Skin epidermis (tissue), 12 donors: ENCODE results near the gene SMIM5.
"Not testable (repeated sequence)": the region's sequence is repeated elsewhere in the genome, so short reads cannot be mapped to it uniquely, and the experiment has no call there.

Source experiments
- H3K27ac ChIP-seq, 21 experiments: fragments of 200-600 bp; sonication (generic) in 11 of 21; one replicate each; pipeline ENCODE4 v1.5.0; 2020; ENCODE audit warnings: mild to moderate bottlenecking in 3 of 21, inconsistent platforms in 2 of 21, moderate library complexity in 2 of 21
- H3K4me3 ChIP-seq, 7 experiments: fragments of 200-600 bp; sonication (generic) in 2 of 7; one replicate each; pipeline ENCODE4 v1.5.0; 2020; ENCODE audit warnings: inconsistent platforms in 2 of 7, mild to moderate bottlenecking in 2 of 7, moderate library complexity in 1 of 7

SMIM5 gene

DNA sequence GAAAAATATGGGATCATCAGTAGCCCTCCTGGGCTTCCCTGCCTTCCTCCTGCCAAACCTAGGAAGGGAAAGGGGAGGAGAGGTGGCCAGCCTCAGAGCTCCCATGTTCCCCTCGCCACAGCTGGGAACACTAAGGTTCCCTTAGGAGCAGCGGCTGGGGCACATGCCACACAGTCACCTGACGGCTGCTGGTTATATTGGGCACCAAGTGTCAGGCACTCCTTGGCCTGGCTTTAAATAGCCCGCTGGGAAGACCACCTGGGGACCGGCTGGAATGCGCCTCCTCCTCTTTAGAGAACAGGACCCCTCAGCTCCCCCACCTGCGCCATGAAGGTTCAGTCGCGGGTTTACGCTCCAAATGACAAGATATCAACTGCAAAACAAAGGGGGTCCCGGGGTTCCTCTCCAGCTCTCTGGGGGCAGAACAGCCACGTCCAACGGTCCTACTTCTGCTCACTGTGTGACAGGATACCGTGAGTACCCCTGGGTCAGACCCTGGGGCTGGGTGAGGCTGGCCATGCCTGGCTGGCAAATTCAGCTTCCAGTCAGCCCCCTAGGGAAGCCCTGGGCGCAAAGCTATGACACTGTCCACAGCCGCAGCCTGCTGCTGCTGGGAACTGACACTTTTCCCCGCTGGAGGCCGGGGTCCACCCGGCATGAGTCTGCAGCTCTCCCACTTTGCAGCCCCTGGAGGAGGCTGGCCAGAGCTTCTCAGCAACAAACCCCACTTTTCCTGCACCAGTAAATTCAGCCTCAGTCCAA, 3.3 kb downstream of the SMIM5 start:
- no peak overlapping the region for H3K4me3 ChIP-seq
- H3K27ac ChIP-seq, result no peak overlapping the region

DNA sequence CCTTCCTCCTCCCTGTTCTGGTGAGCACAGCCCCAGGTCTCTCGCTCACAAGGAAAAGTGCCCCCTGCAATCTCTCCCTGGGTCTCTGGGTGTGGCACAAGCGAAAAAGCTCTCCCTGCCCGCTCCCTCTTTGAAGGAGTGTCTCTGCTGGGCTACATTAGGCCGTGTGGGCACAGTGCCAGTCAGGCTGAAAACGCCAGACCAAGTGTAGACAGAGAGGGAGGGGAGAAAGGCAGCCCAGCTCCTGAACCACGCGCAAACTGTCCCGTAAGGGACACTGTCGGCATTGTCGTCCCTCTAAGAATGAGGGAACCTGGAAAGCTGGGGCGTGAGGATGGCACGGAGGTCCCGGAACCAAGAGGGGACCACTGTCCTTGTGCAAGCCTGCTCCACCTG, 3.9 kb downstream of the SMIM5 start:
- no peak overlapping the region for H3K4me3 ChIP-seq
- H3K27ac ChIP-seq, result no peak overlapping the region

DNA sequence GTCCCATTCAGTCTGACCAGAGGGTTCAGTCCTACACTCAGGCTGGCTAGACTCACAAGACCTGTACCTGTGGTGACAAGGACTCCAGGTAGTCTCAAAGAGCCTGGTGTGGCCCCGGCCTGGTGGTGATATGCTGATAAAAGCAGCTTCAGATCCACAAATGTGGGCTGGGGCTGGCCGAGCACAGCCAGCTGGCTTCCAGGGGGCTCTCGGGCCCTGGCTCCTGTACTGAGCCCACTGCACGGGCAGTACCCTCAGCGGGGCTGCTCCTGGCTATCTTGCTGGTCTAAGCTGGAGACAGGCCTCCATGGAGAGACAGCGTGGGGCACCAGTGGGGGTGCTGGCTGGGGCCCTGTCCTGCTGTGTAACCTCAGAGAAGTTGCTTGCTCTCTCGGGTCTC, 4.3 kb downstream of the SMIM5 start:
- Histone ChIP-seq H3K27ac (no peak overlapping the region), H3K4me3 (no peak overlapping the region)

DNA sequence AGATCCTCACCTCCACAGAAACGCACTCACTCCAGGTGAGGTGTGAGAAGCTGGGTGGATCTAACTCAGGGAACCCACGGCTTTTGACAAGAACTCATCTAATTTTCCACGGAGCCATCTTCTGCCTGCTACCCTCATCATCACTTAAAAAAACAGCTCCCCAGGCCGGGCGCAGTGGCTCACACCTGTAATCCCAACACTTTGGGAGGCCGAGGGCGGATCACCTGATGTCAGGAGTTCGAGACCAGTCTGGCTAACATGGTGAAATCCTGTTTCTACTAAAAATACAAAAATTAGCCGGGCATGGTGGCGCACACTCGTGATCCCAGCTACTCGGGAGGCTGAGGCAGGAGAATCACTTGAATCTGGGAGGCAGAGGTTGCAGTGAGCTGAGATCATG, 4.8 kb downstream of the SMIM5 start:
- H3K4me3 ChIP-seq, H3K27ac ChIP-seq: not testable (repeated sequence)

DNA sequence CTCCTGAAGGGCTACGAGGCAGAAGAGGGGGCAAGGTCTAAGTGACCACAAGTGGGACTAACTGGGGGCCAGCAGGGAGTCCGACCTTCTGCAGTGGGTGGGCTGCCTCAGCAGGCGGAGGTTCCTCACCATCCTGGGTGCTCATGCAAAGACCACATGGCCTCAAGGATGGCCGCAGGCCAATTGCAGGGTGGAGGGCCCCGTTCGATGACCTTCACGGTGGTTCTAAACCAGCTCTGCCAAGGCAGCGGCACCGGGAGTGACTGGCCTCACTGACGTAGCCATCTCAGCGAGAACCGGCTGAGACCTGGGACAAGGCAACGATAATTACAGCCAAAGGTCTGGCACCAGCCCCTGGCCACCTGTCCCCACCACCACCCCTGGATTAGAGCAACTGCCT, 5.7 kb downstream of the SMIM5 start:
- Histone ChIP-seq H3K27ac (peak overlapping the region in 10 of 21 experiments; percentile 25 to 80 (median 63)), H3K4me3 (no peak overlapping the region)

DNA sequence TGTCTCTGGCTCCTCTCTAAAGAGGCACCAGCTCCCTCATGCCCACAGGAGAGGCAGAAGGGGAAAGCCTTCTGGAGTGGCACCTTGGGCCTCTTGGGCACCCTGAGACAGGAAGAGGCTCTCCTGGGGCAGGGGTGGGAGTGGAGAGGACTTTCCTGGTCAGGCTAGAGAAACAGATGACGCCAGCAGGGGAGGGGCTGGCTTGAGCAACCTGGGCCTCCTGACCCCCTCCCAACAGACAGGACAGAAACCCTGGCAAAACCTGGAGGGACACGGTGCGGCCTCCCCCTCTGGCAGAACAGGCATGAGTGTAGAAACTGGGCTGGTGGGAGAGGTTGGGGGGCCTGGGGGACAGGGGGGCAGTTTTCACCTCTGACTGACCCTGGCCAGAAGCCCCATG, 6.1 kb downstream of the SMIM5 start:
- H3K4me3 ChIP-seq, result no peak overlapping the region
- H3K27ac ChIP-seq, result peak overlapping the region in 14 of 21 experiments; percentile 25 to 80 (median 63)

DNA sequence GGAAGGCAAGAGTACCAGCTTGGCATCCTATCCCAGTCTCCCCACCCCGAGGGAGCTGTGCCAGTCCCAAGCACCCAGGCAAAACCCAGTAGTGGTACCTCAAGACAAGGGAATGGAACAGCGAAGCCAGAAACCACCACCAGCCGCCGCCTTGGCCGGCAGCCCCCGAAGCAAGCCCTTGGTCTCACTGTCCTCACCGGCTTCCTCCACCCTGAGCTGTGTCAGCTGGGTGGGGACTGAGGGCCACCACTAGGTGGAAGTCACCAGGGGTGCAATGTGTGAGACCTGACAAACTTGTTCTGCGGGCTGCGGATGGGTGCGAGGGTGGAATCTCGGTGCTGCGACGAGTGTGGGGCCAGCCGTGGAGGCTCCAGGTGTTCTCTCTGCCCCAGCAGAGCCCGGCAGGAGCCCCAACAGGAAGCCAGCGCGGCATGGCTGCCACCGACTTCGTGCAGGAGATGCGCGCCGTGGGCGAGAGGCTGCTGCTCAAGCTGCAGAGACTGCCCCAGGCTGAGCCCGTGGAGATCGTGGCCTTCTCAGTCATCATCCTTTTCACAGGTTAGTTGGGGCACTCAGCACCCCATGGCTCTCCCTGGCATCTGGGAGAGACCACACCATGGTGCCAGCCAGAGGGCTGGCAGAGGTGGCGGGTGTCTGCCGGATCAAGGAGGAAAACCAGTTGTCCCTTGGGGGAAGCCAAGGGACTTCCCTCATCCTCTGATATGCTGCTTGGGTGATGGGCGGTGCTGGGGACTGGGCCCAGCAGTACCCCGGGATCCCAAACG, 6.7 kb downstream of the SMIM5 start:
- Histone ChIP-seq H3K27ac (peak overlapping the region in 17 of 21 experiments; percentile 14 to 80 (median 66)), H3K4me3 (peak overlapping the region in 3 of 7 experiments; percentile 12 to 20 (median 15))

DNA sequence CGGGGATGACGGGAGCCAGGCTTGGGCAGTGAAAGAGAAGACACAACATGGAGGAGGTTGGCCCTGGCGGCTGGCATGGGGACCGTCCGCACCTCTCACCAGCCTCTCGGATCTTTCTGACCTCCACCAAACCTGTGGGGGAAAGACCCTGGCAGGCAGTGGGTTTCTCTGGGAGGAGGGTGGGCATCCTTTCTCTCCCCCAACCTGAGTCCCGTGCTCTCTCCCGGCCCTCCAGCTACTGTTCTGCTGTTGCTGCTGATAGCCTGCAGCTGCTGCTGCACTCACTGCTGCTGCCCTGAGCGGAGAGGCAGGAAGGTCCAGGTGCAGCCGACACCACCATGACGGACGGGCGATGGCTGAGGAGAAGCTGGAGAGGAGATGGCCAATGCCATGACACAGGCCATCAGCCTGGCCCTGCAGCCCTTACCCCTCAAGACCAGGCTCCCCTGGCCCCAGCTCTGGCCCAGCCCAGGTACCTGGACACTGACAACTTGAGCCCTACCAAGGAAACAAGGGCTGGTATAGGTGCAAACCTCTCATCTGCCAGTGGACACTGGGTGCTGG, 7.4 kb downstream of the SMIM5 start:
- peak overlapping the region in 14 of 21 experiments; percentile 37 to 80 (median 66) for H3K27ac ChIP-seq

DNA sequence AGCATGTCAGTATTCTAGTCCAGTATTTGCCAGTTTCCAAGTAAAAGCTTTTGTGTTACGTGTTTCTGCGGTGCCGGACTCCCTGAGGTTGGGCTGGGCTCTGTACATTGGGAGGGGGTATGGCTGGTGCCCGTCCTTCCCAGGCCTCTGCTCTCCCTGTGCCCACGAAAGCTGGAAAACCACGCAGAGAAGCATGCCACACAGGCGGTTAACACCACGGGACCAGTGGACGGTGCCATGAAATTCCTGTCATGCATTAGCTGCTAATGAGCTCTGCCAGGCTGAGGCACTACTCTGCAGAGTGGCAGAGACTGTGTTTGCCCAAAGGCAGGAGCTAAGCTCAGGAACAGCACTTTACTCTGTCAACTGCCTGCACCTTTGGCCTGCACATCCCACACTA, 8.1 kb downstream of the SMIM5 start:
- H3K27ac ChIP-seq, result peak overlapping the region in 3 of 21 experiments; percentile 39 to 77 (median 71)
- H3K4me3 ChIP-seq, result no peak overlapping the region

More for the DNA sequence above, 7.4 kb downstream of the SMIM5 start:
- peak overlapping the region in 3 of 7 experiments; percentile 12 to 20 (median 15) for H3K4me3 ChIP-seq

DNA sequence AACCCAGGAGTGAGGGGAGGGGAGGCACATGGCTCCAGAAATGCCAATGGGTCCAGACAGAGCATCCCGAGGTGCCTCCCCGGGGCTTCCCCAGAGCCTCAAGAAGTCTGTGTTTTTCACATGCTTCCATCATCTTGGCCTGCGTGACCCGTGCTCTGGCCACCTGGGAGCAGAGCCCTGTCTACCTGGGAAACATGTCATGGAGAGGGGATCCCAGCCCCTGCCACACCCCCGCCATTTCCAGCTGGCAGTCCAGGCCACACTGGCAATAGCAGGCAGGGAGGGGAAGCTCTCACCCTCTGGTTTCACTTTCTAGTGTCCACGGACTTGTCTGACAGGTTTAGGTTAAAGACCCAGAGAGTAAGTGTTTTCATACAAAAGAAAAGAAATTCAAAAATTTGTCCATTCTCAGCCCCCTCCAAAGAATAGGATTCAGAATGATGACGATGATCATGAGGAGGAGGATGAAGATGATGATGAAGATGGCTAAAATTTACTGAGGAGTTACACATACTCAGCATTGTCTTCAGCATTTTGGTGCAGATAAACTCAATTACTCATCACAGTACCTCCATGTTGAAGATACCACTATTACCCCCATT, 9.0 kb downstream of the SMIM5 start:
- H3K4me3 ChIP-seq, result no peak overlapping the region
- peak overlapping the region in 9 of 21 experiments; percentile 31 to 81 (median 45) for H3K27ac ChIP-seq

DNA sequence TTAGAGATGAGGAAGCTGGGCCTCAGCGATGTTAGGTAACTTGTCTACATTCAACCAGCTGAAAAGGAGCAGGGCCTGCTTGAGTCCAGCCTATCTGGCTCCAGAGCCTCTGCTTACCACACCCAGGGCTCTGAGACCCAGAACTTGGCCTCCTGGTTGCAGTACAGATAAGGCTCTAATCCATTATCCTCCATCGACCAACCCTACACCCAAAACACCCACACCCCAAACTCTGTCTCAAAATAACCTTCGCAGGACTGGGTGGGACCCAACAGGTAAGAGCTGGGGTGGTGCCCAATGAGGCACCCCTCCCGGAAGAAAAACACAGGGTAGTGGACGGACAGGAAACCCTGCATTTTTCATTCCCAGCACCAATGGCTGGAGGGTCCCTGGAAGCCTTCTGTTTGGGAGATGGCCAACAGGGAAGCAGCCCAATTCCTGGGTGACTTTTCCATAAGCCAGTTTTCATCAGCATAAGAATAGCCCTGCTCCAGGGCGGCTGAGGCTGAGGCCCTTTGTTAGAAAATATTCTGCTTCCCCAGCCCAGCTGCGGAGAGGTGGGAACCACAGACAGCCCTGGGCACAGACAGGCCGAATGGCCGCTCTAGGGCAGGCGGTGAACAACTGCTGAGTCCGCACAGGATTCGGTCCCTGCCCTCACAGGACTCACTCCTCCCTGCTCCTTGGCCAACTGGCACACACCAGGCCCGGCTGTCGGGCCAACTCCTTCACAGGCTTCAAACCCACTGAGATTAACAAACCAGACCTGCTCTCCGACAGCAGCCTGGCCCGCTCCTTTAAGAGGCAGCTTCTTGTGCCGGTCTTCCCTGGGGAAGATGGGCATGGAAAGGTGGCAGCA, 9.8 kb downstream of the SMIM5 start:
- peak overlapping the region in 15 of 21 experiments; percentile 28 to 82 (median 45) for H3K27ac ChIP-seq
- no peak overlapping the region for H3K4me3 ChIP-seq

DNA sequence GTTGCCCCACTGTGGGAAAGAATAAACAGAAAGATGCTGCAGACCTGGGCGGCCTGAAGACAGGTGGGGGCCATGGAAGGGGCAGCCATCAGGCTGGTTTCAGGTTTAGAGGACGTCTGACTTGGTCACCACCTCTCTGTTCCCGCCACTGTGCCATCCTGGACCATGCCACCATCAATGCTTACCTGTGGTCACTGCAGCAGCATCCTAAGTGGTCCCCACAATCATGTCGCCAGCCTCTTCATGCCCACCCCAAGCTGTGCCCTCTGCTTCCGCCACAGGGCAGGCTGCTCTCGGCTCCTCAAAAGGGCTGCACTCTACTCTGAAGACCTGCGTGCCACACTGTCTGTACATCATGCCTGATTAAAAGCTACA, 10.4 kb downstream of the SMIM5 start:
- peak overlapping the region in 16 of 21 experiments; percentile 4 to 82 (median 46) for H3K27ac ChIP-seq

DNA sequence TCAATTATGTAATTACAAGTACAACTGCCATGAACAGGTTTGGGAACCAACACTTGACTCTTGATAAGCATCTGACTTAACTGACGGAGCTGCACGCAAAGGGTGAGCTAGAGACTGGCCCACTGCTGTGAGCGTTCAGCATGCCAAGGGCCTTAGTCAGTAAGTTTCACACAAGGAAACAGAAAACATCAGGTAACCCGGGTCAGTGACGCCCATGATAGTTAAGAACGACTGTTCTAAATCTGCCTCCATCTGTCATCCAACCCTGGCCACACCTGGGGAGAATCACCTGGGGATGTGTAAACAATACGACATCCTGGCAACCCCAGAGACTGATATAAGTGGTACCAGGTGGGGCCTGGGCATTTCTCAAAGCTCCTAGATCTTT, 12.3 kb downstream of the SMIM5 start:
- H3K27ac ChIP-seq, result peak overlapping the region in 19 of 21 experiments; percentile 7 to 84 (median 67)
- no peak overlapping the region for H3K4me3 ChIP-seq

More for the DNA sequence above, 10.4 kb downstream of the SMIM5 start:
- H3K4me3 ChIP-seq, result no peak overlapping the region

DNA sequence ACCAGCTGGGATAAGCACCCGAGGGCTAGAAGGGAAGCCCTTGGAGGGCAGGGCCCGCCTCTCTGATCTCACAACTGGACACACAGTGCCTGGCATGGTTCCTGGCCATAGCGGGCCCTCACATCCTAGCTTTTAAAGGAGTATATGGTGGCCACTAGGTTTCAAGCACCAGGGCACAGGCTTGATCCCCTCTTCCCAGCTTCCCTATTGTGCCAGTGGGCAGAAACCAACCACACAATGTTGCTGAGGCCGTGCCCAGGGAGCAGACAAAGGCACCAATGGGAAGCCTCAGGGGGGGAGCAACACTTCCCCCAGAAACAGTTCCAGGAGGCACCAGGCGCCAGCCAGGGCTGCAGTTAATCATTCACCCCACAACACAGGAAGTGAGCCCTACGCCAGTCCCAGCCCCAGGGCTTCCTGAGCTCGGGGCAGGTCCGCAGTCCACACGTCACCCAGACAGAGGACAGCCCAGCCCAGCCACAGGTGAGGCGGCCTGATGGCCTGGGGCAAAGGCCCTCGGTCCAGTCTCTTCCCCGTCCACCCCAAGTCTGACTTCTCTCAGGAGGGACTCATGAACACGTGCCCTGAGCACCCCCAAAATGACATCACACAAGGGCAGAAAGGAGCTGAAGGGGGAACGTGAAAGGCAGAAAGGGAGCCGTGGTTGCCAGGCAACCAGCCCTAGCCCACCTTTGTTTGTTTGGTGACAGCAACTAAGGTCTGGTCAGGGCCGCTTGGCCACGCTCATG, 12.8 kb downstream of the SMIM5 start:
- H3K4me3 ChIP-seq, result no peak overlapping the region

DNA sequence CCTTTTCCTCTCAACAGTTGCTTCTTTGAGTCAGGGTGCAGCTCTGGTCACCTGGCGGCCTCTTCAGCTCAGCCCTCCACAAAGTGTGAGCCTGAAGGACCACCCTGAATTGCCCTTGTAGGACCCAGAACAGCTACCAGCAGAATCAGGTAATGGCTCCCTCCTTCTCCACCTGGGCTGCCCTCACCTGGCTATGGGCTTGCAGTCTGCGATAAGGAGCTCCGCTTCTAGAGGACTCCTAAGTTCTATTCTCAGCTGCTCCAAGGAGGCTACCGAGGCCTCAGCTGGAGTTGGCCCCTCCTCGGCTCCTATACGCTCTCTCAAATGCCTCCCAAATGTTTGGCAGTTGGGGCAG, 13.4 kb downstream of the SMIM5 start:
- H3K27ac ChIP-seq, result peak overlapping the region in 15 of 21 experiments; percentile 7 to 84 (median 69)

More for the DNA sequence above, 12.8 kb downstream of the SMIM5 start:
- peak overlapping the region in 19 of 21 experiments; percentile 7 to 84 (median 67) for H3K27ac ChIP-seq

DNA sequence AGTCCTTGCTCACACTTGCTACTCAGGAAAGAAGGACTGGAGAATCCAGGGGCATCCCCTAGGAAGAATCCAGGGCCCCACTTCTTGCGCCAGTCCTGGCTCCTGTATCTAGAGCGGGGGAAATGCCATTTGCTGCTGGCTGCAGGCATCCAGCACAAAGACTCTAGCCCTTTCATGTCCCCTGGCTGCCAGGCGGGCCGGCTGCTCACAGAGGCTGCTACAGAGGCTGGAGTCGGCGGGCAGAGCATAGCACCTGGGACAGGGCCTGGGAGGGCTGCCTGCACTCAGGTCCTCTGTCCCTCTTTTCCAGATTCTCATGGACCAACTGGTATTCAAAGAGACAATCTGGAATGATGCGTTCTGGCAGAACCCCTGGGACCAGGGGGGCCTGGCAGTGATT, 13.8 kb downstream of the SMIM5 start:
- peak overlapping the region in 3 of 21 experiments; percentile 44 to 84 (median 62) for H3K27ac ChIP-seq
- H3K4me3 ChIP-seq, result no peak overlapping the region

More for the DNA sequence above, 13.4 kb downstream of the SMIM5 start:
- no peak overlapping the region for H3K4me3 ChIP-seq

DNA sequence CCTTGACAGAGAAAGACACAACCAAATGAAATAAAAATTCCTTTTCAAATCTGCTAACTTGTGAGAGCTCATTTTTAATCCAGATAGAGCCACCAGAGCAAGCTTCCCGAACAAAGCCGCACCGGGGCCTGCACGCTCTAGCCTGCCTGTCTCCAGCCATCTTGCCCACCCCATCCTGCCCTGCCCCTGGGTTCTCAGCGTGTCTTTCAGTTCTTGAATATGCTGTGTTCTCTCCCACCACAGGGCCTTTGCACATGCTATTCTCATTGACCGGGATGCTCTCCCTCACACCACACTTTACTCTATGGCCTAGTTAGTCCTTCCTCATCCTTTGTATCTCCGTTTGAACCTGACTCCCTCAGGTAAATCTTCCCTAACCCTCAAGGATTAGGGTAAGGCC, 14.7 kb downstream of the SMIM5 start:
- H3K4me3 ChIP-seq, result no peak overlapping the region
- H3K27ac ChIP-seq, result no peak overlapping the region

DNA sequence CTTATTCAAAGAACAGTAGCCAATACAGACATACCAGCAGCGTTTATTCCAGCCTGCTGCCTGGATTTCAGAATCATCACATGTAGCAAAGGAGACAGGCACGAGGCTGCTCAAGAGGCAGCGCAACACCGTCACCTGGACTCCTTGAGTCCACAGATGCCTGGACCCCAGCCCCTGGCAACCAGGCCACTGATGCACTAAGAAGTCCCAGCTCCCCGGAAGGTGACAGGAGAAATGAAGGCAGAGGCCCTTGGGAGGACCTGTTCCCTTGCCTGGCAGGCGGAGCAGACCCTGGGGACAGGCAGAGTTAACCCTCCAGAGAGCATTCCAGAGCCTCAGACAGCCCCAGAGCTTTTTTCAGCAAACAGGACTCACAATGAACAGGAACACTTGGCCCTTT, 16.5 kb downstream of the SMIM5 start:
- no peak overlapping the region for H3K4me3 ChIP-seq
- H3K27ac ChIP-seq, result no peak overlapping the region
